Left lung (tissue), 10 donors: Measurements from ENCODE around the gene SCUBE1. TPM values are rescaled to one million over a fixed set of nuclear protein-coding genes. Genes with fewer than 3 reads are reported as not detected.

ENCODE experiments used
- ATAC-seq: fragments of 200-7000 bp; cut with Tn5 transposase; one replicate; pipeline ENCODE4 v1.9.1; 2020; ENCODE audit warnings: moderate library complexity
- DNase-seq, 4 donors: peaks; one replicate each; pipeline ENCODE4 v3.0.0-alpha.2; 2013 to 2020
- H3K27ac ChIP-seq, 2 donors: fragments of 200-600 bp; sonication (generic) in 1 of 2; one replicate each; pipeline versions ENCODE4 v1.5.0 to v1.8.0; 2020 to 2021
- H3K27me3 ChIP-seq, 2 donors: fragments of 200-600 bp; sonication (generic) in 1 of 2; one replicate each; pipeline versions ENCODE4 v1.5.0 to v1.8.0; 2020 to 2021
- H3K36me3 ChIP-seq, 2 donors: fragments of 200-600 bp; sonication (generic) in 1 of 2; one replicate each; pipeline versions ENCODE4 v1.5.0 to v1.8.0; 2020 to 2021
- H3K4me1 ChIP-seq, 2 donors: fragments of 200-600 bp; one replicate each; pipeline ENCODE4 v1.8.0; 2021
- H3K4me3 ChIP-seq, 2 donors: fragments of 200-600 bp; sonication (generic) in 1 of 2; one replicate each; pipeline versions ENCODE4 v1.5.0 to v1.8.0; 2020 to 2021; ENCODE audit warnings: mild to moderate bottlenecking in 1 of 2
- H3K9me3 ChIP-seq, 2 donors: fragments of 200-600 bp; sonication (generic) in 1 of 2; one replicate each; pipeline versions ENCODE4 v1.5.0 to v1.8.0; 2020 to 2021
- intact Hi-C, 2 donors: fragments of 100-400 bp; cut with DNase I; formaldehyde crosslinking; loops; one replicate each; pipeline versions ENCODE4 v1.11.2 to v1.14.2; 2022
- polyA plus RNA-seq, 6 donors: library from polyadenylated mRNA; unstranded; fragments of 120-200 nt; gene quantifications; one replicate each; pipeline ENCODE4 v1.2.1, GENCODE V29; 2013; ENCODE audit not compliant: insufficient read length in 6 of 6
- total RNA-seq, 2 donors: library from RNA; stranded (reverse); fragmentation: NEBNext Ultra II Directional; extraction: Animal tissue kit (Norgen Biotek cat#: 25700); gene quantifications; one replicate each; pipeline ENCODE4 v1.2.1, GENCODE V29; 2021
- TF ChIP-seq, protein P1 (sequence below), 2 donors: fragments of 200-600 bp; sonication (generic) in 1 of 2; IDR thresholded peaks; one replicate each; pipeline versions ENCODE4 v1.5.0 to v1.8.0; 2021; ENCODE audit warnings: antibody characterized with exemption in 2 of 2
- donor health status: DM: no; HTN: yes; CAD: no.
- donor health status: DM: no; HTN: no; CAD: no.

SCUBE1 gene
- total and polyA plus RNA-seq, 8 donors: 1.1 to 5.0 (median 2.0) TPM

DNA sequence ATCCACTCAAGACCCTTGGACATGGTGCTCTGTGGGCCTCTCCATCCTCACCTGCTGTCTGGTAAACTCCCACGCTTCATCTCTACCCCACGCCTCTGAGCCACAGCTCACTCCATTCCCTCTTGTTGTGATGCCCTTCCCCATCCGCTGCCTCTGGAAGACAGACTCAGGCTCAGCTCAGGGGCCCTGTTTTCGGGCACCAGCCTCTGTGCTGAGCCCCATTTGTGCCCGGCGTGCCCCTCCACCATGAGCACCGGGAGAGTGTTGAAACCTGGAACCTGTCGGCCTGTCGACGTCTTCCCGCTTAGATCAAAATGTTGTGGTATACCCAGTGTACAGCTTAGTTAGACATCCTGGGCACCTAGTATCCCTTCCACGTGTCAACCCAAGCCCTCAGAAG is 6.5 kb upstream of the SCUBE1 start:
- Histone ChIP-seq H3K27me3 (peaks cover 0 to 17% of the 10 kb centered on the region in 2 donors), H3K4me1 (peaks cover 0 to 25% of the 10 kb centered on the region in 2 donors), H3K36me3 (no peaks in the 10 kb centered on the region), H3K9me3 (no peaks in the 10 kb centered on the region), H3K4me3 (no peak overlapping the region), H3K27ac (no peak overlapping the region)
- DNase-seq: no peak
- TF ChIP-seq, protein P1, sequence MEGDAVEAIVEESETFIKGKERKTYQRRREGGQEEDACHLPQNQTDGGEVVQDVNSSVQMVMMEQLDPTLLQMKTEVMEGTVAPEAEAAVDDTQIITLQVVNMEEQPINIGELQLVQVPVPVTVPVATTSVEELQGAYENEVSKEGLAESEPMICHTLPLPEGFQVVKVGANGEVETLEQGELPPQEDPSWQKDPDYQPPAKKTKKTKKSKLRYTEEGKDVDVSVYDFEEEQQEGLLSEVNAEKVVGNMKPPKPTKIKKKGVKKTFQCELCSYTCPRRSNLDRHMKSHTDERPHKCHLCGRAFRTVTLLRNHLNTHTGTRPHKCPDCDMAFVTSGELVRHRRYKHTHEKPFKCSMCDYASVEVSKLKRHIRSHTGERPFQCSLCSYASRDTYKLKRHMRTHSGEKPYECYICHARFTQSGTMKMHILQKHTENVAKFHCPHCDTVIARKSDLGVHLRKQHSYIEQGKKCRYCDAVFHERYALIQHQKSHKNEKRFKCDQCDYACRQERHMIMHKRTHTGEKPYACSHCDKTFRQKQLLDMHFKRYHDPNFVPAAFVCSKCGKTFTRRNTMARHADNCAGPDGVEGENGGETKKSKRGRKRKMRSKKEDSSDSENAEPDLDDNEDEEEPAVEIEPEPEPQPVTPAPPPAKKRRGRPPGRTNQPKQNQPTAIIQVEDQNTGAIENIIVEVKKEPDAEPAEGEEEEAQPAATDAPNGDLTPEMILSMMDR (IDR thresholded peaks at IDR 0.05): no peak
- no peak for ATAC-seq
- intact Hi-C loops: loop anchor here in 1 of 2 donors (5.0 to 10.0 kb wide), 2 partner anchors 77 to 115 kb away; no protein-coding TSS in a partner anchor

DNA sequence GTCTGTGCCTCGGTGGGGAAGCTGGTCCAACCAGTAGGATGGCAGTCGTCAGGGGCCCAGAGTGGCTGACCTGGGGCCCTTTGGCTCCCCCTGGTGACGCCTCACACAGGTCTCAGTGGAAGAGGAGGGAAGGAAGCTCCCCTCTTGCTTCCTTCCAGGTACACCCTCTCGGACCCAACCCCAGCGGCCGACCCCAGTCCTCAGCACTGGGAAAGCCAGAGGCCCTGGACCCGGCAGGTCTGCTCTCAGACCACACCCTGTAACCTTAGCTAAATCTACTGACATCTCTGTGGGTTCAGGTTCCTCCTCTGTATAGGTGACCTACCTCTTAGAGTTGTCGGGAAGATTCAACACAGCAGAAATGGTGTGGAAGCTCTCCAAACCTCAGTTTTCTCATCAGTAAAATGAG is 3.4 kb upstream of the SCUBE1 start:
- TF ChIP-seq, protein P1 (IDR thresholded peaks at IDR 0.05): peak; percentile 53 to 60
- peak; percentile 75 for ATAC-seq
- intact Hi-C loops: loop anchor here in 1 of 2 donors (5.0 to 10.0 kb wide), 2 partner anchors 74 to 112 kb away; no protein-coding TSS in a partner anchor
- Histone ChIP-seq H3K4me3 (no peak overlapping the region), H3K27ac (no peak overlapping the region), H3K27me3 (peaks cover 24 to 46% of the 10 kb centered on the region in 2 donors), H3K4me1 (peaks cover 0 to 44% of the 10 kb centered on the region in 2 donors), H3K36me3 (no peaks in the 10 kb centered on the region), H3K9me3 (no peaks in the 10 kb centered on the region)
- peak in 3 of 4 donors; percentile 44 to 85 (median 69) for DNase-seq

DNA sequence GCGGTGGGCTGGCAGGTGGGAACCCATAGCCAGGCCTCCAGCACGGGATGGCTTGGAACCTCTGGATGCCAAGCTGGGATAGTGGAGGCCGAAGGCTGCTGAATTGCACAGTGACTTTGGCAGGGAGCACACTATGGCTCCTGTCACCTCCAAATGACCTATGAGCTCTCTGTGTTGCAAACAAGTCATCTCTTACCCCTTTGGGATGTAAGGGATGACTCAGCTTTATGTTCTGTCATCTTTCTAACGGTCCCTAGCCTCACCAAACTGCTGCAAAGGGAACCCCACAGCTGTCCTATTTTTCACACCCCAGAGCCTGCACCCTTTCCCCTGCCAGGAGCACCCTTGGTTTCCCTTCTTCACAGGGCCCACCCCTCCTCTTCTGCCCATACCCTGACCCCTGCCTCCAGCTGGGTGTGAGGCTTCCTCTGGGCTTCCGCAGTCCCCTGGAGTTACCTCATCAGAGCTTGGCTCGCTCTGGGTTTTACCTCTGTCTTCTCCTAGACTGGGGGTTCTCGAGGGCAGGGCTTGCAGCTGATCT is 2.7 kb upstream of the SCUBE1 start:
- ATAC-seq (no peak), DNase-seq (no peak)
- no peaks in the 10 kb centered on the region for H3K36me3 ChIP-seq
- intact Hi-C loops: loop anchor here in 1 of 2 donors (5.0 to 10.0 kb wide), 2 partner anchors 74 to 111 kb away; no protein-coding TSS in a partner anchor
- H3K27me3 ChIP-seq: peaks cover 27 to 53% of the 10 kb centered on the region in 2 donors
- H3K9me3 ChIP-seq: no peaks in the 10 kb centered on the region
- H3K4me1 ChIP-seq: peaks cover 0 to 44% of the 10 kb centered on the region in 2 donors
- no peak overlapping the region for H3K4me3 ChIP-seq
- TF ChIP-seq, protein P1 (IDR thresholded peaks at IDR 0.05): no peak
- no peak overlapping the region for H3K27ac ChIP-seq

DNA sequence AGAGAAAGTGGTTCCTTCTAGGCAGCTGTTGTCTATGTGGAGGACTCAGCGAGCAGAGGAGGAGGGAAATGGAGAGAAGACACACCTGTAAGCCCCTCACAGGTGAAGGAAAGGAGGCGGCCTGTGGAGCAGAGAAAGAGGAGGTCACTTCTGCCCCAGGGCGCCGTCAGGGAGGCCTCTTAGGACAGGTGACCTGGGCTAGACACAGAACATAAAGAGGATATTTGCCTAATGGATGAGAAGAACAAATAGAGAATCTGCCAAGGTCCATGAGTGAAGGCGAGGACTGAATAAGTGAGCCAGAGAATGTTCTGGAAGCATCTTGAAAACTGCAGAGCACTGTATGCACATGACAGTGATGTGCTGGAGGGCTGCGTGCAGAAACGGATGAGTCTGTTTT is 2.2 kb upstream of the SCUBE1 start:
- TF ChIP-seq, protein P1 (IDR thresholded peaks at IDR 0.05): no peak
- no peak overlapping the region for H3K27ac ChIP-seq
- no peak for ATAC-seq
- no peak overlapping the region for H3K4me3 ChIP-seq
- no peak for DNase-seq
- H3K27me3 ChIP-seq: peaks cover 30 to 57% of the 10 kb centered on the region in 2 donors
- no peaks in the 10 kb centered on the region for H3K36me3 ChIP-seq
- intact Hi-C loops: loop anchor here in 1 of 2 donors (5.0 to 10.0 kb wide), 2 partner anchors 73 to 111 kb away; no protein-coding TSS in a partner anchor
- no peaks in the 10 kb centered on the region for H3K9me3 ChIP-seq
- peaks cover 0 to 44% of the 10 kb centered on the region in 2 donors for H3K4me1 ChIP-seq

DNA sequence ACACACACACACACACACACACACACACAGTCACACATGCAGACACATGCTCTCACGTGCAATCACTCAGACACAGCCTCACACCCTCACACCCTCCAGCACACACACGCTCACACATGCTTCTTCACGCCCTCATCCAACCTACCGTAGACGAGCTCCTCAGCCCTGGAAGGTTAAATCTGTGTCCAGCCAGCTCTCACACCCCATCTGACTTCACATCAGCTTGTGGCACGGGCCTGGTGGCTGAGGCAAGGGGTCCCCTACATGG is 1.3 kb upstream of the SCUBE1 start:
- no peaks in the 10 kb centered on the region for H3K36me3 ChIP-seq
- H3K27ac ChIP-seq: no peak overlapping the region
- intact Hi-C loops: loop anchor here in 1 of 2 donors (10.0 kb wide), 1 partner anchor 110 kb away; no protein-coding TSS in a partner anchor
- ATAC-seq (no peak), DNase-seq (no peak)
- H3K9me3 ChIP-seq: no peaks in the 10 kb centered on the region
- peaks cover 30 to 57% of the 10 kb centered on the region in 2 donors for H3K27me3 ChIP-seq
- peaks cover 0 to 44% of the 10 kb centered on the region in 2 donors for H3K4me1 ChIP-seq
- H3K4me3 ChIP-seq: no peak overlapping the region
- TF ChIP-seq, protein P1 (IDR thresholded peaks at IDR 0.05): no peak
